OCI-LY7 (cell line): Measurements from ENCODE around the gene ZEB1. TPM values are rescaled to one million over a fixed set of nuclear protein-coding genes. Genes with fewer than 3 reads are reported as not detected.
A peak's percentile ranks its signal among the peaks of the same experiment; 100 is the strongest.

ENCODE experiments used
- BruUV-seq: library from RNA; stranded (reverse); fragments of 400-500 nt; replicated peaks from 2 replicates; lab custom pipeline; 2021; lab: Mats Ljungman, UMichigan
- CTCF ChIA-PET: fragments of 300-600 bp; sonication (Branson Sonifier 250); formaldehyde crosslinking; loops from one replicate; lab custom pipeline; 2022; ENCODE audit warnings: antibody characterized with exemption; ENCODE audit not compliant: unreplicated experiment; lab: Charles Lee
- POLR2A ChIA-PET: fragments of 300-600 bp; sonication (Branson Sonifier 250); formaldehyde crosslinking; loops from one replicate; lab custom pipeline; 2022; ENCODE audit warnings: antibody characterized with exemption; lab: Charles Lee
- DNase-seq: peaks from one replicate; pipeline ENCODE4 v3.0.0-alpha.2; 2015; ENCODE audit warnings: low spot score
- H2AFZ ChIP-seq: fragments of 200-600 bp; sonication (generic), shearing (Covaris generic); 2 replicates; pipeline ENCODE4 v1.6.1; 2014; ENCODE audit warnings: mild to moderate bottlenecking, antibody characterized with exemption, low read length, moderate library complexity
- H3K27ac ChIP-seq: fragments of 200-600 bp; sonication (generic); 2 replicates; pipeline ENCODE4 v1.5.1; 2014; ENCODE audit warnings: mixed run types, low read depth, mild to moderate bottlenecking, moderate library complexity, low read length, inconsistent platforms; ENCODE audit not compliant: poor library complexity, severe bottlenecking
- H3K36me3 ChIP-seq: fragments of 200-600 bp; sonication (generic); 2 replicates; pipeline ENCODE4 v1.6.1; 2014; ENCODE audit warnings: mild to moderate bottlenecking, antibody characterized with exemption, low read length, moderate library complexity, mixed read lengths; ENCODE audit not compliant: insufficient read depth
- H3K4me1 ChIP-seq: fragments of 200-600 bp; sonication (generic); 2 replicates; pipeline ENCODE4 v1.5.1; 2014; ENCODE audit warnings: mild to moderate bottlenecking, low read length; ENCODE audit not compliant: insufficient read depth, poor library complexity, severe bottlenecking
- H3K4me2 ChIP-seq: fragments of 200-600 bp; sonication (generic); 2 replicates; pipeline ENCODE4 v1.6.1; 2014; ENCODE audit warnings: mild to moderate bottlenecking, low read length
- H3K4me3 ChIP-seq: fragments of 200-600 bp; sonication (generic); 2 replicates; pipeline ENCODE4 v1.5.1; 2014; ENCODE audit warnings: mild to moderate bottlenecking, low read depth, low read length; ENCODE audit not compliant: poor library complexity, severe bottlenecking
- H3K79me2 ChIP-seq: fragments of 200-600 bp; sonication (generic); 2 replicates; pipeline ENCODE4 v1.6.1; 2016; ENCODE audit warnings: low read depth, mild to moderate bottlenecking, low read length, moderate library complexity, mixed read lengths; ENCODE audit not compliant: insufficient read depth
- H3K9me2 ChIP-seq: fragments of 200-600 bp; sonication (generic); 2 replicates; pipeline ENCODE4 v1.6.1; 2016; ENCODE audit warnings: mild to moderate bottlenecking, low read length, mixed read lengths; ENCODE audit not compliant: insufficient read depth
- H3K9me3 ChIP-seq: fragments of 200-600 bp; sonication (generic); 2 replicates; pipeline ENCODE4 v1.6.1; 2014; ENCODE audit warnings: mild to moderate bottlenecking, mixed run types, low read length, mixed read lengths
- H4K20me1 ChIP-seq: fragments of 200-600 bp; sonication (generic); 2 replicates; pipeline ENCODE4 v1.6.1; 2014; ENCODE audit warnings: mild to moderate bottlenecking, antibody characterized with exemption, low read length, moderate library complexity, mixed read lengths; ENCODE audit not compliant: insufficient read depth
- CTCF ChIP-seq: fragments of 200-600 bp; sonication (generic); conservative IDR thresholded peaks from 2 replicates; pipeline ENCODE4 v1.5.1; 2014; ENCODE audit warnings: mild to moderate bottlenecking, antibody characterized with exemption, low read length, moderate library complexity, mixed read lengths
- EZH2phosphoT487 ChIP-seq: fragments of 200-600 bp; sonication (generic); IDR thresholded peaks from 2 replicates; pipeline ENCODE4 v1.6.1; 2018; ENCODE audit warnings: low read depth, borderline replicate concordance, mild to moderate bottlenecking, mixed run types, antibody characterized with exemption, low read length, moderate library complexity, mixed read lengths
- intact Hi-C: fragments of 100-400 bp; cut with micrococcal nuclease; formaldehyde crosslinking; loops from one replicate; pipeline ENCODE4 v1.10.0; 2022; ENCODE audit not compliant: unreplicated experiment
- total RNA-seq, 2 experiments: library from RNA; depleted of rRNA in 1 of 2; stranded (reverse); fragments of >200 nt in 1 of 2; shearing (Covaris generic) in 1 of 2; gene quantifications; 2 replicates each; pipeline ENCODE4 v1.2.3, GENCODE V29; 2014 to 2022

The ZEB1 gene
- total RNA-seq, 2 experiments from 2014 or later = 33.2 to 41.9 TPM

DNA sequence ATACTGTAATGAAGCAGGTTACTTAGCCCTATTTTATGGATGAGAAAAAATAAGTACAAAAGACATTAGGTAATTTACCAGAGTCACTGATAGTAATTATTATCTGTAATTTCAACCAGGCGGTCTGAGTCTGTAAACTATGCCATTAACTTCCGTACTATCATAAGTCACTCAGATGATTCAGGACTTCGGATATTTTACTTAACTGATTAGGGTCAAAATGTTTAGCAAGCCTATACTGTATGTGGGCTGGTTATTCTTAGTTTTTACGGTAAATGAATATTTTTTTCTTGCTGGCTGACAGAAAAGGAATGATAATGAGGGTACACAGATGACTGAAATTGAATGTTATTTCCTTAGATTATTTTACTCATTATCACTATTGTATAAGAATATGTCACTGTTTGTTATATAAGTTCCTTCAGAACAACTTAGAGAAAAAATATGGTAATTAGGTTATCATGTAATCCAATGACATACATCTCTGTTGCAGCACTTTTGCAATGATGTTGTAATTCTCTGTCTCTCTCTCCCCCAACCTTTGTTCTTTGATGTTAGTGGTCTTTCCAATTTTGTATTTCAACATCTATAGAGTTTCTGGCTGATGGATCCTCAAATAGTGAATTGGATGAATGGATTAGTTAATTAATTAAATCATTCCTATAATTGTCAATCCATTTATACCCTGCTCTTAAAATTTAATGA, 165.6 kb downstream of the ZEB1 start:
- no peak for DNase-seq
- intact Hi-C loops = no loop called here
- no peak overlapping the region for H2AFZ ChIP-seq
- no peak overlapping the region for H3K4me2 ChIP-seq
- no peaks in the 10 kb centered on the region for H3K36me3 ChIP-seq
- BruUV-seq = no TSS peak
- H3K4me1 ChIP-seq = no peaks in the 10 kb centered on the region
- no peak overlapping the region for H3K4me3 ChIP-seq
- CTCF ChIA-PET = no interaction called here
- H3K9me3 ChIP-seq = peaks cover 4% of the 10 kb centered on the region; the same call in 1 of the 2 replicates
- no peaks in the 10 kb centered on the region for H4K20me1 ChIP-seq
- TF ChIP-seq CTCF (no peak), EZH2phosphoT487 (no peak)
- H3K27ac ChIP-seq = no peak overlapping the region
- H3K9me2 ChIP-seq = no peaks in the 10 kb centered on the region
- H3K79me2 ChIP-seq = peaks cover 4% of the 10 kb centered on the region; the same call in 1 of the 2 replicates
- POLR2A ChIA-PET = interaction anchor here (1.0 kb wide), 1 partner anchor 9 kb away, joined by 5 read pairs; no protein-coding TSS in a partner anchor

DNA sequence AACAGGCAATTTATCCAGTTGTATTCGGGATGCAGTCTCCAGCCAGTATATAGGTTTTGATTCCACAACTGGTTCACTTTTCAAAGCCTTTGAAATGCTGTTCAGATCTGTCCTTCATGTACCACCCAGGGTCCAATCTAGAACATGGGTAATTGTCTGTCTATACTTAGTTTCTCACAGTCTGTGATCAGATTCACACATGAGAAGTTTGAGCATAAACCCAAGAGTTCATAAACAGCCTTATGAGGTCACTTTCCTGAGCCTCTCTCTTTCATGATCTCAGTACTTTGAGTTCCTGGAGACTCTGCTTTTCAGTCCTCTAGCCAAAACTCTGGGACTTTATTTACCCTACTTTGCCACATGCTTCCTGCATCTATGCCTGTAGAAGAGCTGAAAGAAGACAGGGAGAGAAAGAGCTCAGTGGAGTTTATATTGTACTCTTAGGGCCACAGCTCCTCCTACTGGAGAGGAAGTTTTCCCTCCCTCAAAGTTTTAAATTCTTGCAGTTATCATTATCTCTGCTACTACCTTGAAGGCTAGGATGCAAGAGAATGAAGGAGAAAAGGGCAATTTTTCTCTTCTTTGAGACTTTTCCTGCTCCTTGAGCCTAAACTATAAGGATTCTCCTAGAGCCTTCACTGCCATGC, 172.0 kb downstream of the ZEB1 start:
- BruUV-seq = no TSS peak
- Histone ChIP-seq H3K9me2 (no peaks in the 10 kb centered on the region), H4K20me1 (0 out of 2 replicates have a peak, but pooled peaks cover 3% of the 10 kb centered on the region), H3K27ac (no peak overlapping the region), H3K4me2 (no peak overlapping the region), H3K36me3 (no peaks in the 10 kb centered on the region), H2AFZ (no peak overlapping the region), H3K9me3 (peaks cover 4% of the 10 kb centered on the region; the same call in 1 of the 2 replicates), H3K4me1 (no peaks in the 10 kb centered on the region), H3K4me3 (no peak overlapping the region), H3K79me2 (peaks cover 4% of the 10 kb centered on the region; the same call in 1 of the 2 replicates)
- POLR2A ChIA-PET = interaction anchor here (0.6 kb wide), 1 partner anchor 342 kb away, joined by 3 read pairs; no protein-coding TSS in a partner anchor
- DNase-seq = peak; percentile 36
- CTCF ChIA-PET = no interaction called here
- no peak for TF ChIP-seq EZH2phosphoT487
- TF ChIP-seq CTCF = peak; percentile 81
- intact Hi-C loops = loop anchor here (10.0 kb wide), 1 partner anchor 166 kb away; no protein-coding TSS in a partner anchor

DNA sequence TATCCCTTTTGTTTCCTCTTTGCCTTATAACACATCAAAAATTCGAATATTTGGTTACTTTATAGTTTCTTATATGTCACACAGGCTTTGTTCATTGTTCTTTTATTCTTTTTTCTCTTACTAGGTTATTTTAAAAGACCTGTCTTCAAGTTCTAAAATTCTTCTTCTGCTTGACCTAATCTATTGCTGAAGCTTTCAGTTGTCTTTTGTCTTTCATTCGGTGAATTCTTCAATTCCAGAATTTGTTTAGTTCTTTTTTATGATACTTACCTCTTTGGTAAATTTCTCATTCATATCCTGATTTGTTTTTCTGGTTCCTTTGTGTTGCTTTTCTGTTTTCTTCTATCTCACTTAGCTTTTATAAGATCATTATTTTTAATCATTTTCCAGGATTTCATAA, 188.4 kb downstream of the ZEB1 start:
- Histone ChIP-seq H3K4me2 (no peak overlapping the region), H2AFZ (no peak overlapping the region), H3K4me1 (no peaks in the 10 kb centered on the region), H3K79me2 (no peaks in the 10 kb centered on the region), H3K9me3 (peaks cover 31% of the 10 kb centered on the region), H4K20me1 (no peaks in the 10 kb centered on the region), H3K27ac (no peak overlapping the region), H3K36me3 (peaks cover 65% of the 10 kb centered on the region), H3K4me3 (no peak overlapping the region), H3K9me2 (no peaks in the 10 kb centered on the region)
- DNase-seq = peak; percentile 10
- intact Hi-C loops = no loop called here
- TF ChIP-seq EZH2phosphoT487 (no peak), CTCF (no peak)
- CTCF ChIA-PET = no interaction called here
- BruUV-seq = no TSS peak
- POLR2A ChIA-PET = no interaction called here
